Thyroid gland (tissue), 4 donors: ENCODE results near the gene OR10A4.

Experiments used
- CTCF ChIP-seq, 6 experiments: fragments of 200-600 bp in 3 of 6; fragments of 450-650 bp in 3 of 6; sonication (generic) in 3 of 6; IDR thresholded peaks; one replicate each; pipeline ENCODE4 v1.5.1; 2016 to 2019; ENCODE audit warnings: antibody characterized with exemption in 6 of 6, mild to moderate bottlenecking in 2 of 6, inconsistent platforms in 1 of 6, moderate library complexity in 1 of 6
- POLR2A ChIP-seq, 2 donors: fragments of 450-650 bp; IDR thresholded peaks; one replicate each; pipeline ENCODE4 v1.6.1; 2017; ENCODE audit warnings: antibody characterized with exemption in 2 of 2, mild to moderate bottlenecking in 2 of 2, moderate library complexity in 1 of 2

GRCh38 chr11:6894097-6894496 is 17.7 kb downstream of the OR10A4 start:
- TF ChIP-seq CTCF (IDR thresholded peaks at IDR 0.05) (no peak), POLR2A (IDR thresholded peaks at IDR 0.05) (no peak)
